HepG2 (cell line): Measurements from ENCODE around the gene ARHGAP26. TPM values are rescaled to one million over a fixed set of nuclear protein-coding genes. Genes with fewer than 3 reads are reported as not detected.

Experiments
- ETV5 ChIP-seq: IDR thresholded peaks from 2 replicates; pipeline ENCODE4 v1.6.1; 2018; ENCODE audit warnings: missing biosample characterization, missing genetic modification reagents, inconsistent platforms, borderline replicate concordance
- IRF2 ChIP-seq: IDR thresholded peaks from 2 replicates; pipeline ENCODE4 v1.6.1; 2018; ENCODE audit warnings: missing genetic modification reagents, missing compliant biosample characterization
- PHF21A ChIP-seq: sonication (generic); formaldehyde crosslinking; IDR thresholded peaks from 2 replicates; pipeline ENCODE4 v1.5.0; 2020; ENCODE audit warnings: mild to moderate bottlenecking, missing genetic modification reagents
- RARA ChIP-seq: IDR thresholded peaks from 2 replicates; pipeline ENCODE4 v1.6.1; 2016; ENCODE audit warnings: missing genetic modification reagents, missing compliant biosample characterization
- REST ChIP-seq, 2 experiments: IDR thresholded peaks; 2 replicates each; pipeline ENCODE4 v1.6.1; 2011 to 2012; ENCODE audit warnings: low read length in 2 of 2, borderline replicate concordance in 1 of 2, low read depth in 1 of 2, mild to moderate bottlenecking in 1 of 2, moderate library complexity in 1 of 2
- RXRB ChIP-seq: IDR thresholded peaks from 2 replicates; pipeline ENCODE4 v1.6.1; 2016; ENCODE audit warnings: borderline replicate concordance, missing genetic modification reagents, missing compliant biosample characterization
- TBL1XR1 ChIP-seq: fragments of 150-350 bp; IDR thresholded peaks from 2 replicates; pipeline ENCODE4 v1.6.1; 2014; ENCODE audit warnings: borderline replicate concordance, low read length; ENCODE audit not compliant: partially characterized antibody
- TCF7 ChIP-seq: sonication (generic); IDR thresholded peaks from 2 replicates; pipeline ENCODE4 v1.6.1; 2016; ENCODE audit warnings: antibody characterized with exemption, low read depth
- ZBTB3 ChIP-seq: sonication (generic); formaldehyde crosslinking; IDR thresholded peaks from 2 replicates; pipeline ENCODE4 v1.4.0; 2020; ENCODE audit warnings: low read depth, mild to moderate bottlenecking, moderate library complexity, missing genetic modification reagents, borderline replicate concordance
- ZNF326 ChIP-seq: sonication (generic); formaldehyde crosslinking; IDR thresholded peaks from 2 replicates; pipeline ENCODE4 v1.4.0; 2020; ENCODE audit warnings: missing genetic modification reagents, borderline replicate concordance
- ZNF720 ChIP-seq: sonication (generic); formaldehyde crosslinking; IDR thresholded peaks from 2 replicates; pipeline ENCODE4 v1.4.0; 2020; ENCODE audit warnings: missing genetic modification reagents
- polyA plus RNA-seq, 8 experiments: library from polyadenylated mRNA; depleted of rRNA in 3 of 8; stranded (reverse) in 7 of 8; unstranded in 1 of 8; fragments of >200 nt; fragmentation: Illumina TruSeq in 4 of 8; extraction: Trizol in 4 of 8; gene quantifications; 2 replicates each; pipeline versions ENCODE4 v1.2.1 to v1.2.3, GENCODE V29; 2011 to 2016; ENCODE audit warnings: low read depth in 4 of 8, missing spikeins in 1 of 8, mixed read lengths in 1 of 8; ENCODE audit not compliant: insufficient read depth in 1 of 8
- total RNA-seq, 5 experiments: library from RNA; depleted of rRNA; stranded (reverse); fragments of >200 nt; fragmentation: Illumina TruSeq; extraction: Trizol; gene quantifications; 2 replicates each; pipeline ENCODE4 v1.2.3, GENCODE V29; 2016; ENCODE audit warnings: low read depth in 1 of 5
- TF ChIP-seq, protein P1 (sequence below): sonication (generic); formaldehyde crosslinking; IDR thresholded peaks from 2 replicates; pipeline ENCODE4 v1.4.0; 2020; ENCODE audit warnings: low read depth, mild to moderate bottlenecking, missing genetic modification reagents
- TF ChIP-seq, protein P2 (sequence below): sonication (generic); IDR thresholded peaks from 2 replicates; pipeline ENCODE4 v1.6.1; 2016; ENCODE audit warnings: low read depth, borderline replicate concordance
- TF ChIP-seq, protein P3 (sequence below): sonication (generic); formaldehyde crosslinking; IDR thresholded peaks from 2 replicates; pipeline ENCODE4 v1.8.0; 2023; ENCODE audit warnings: mild to moderate bottlenecking, missing genetic modification reagents
- TF ChIP-seq, protein P4 (sequence below): sonication (generic); formaldehyde crosslinking; IDR thresholded peaks from 2 replicates; pipeline ENCODE4 v1.9.0; 2021; ENCODE audit warnings: missing genetic modification reagents, mild to moderate bottlenecking, borderline replicate concordance
- TF ChIP-seq, protein P5 (sequence below): sonication (generic); formaldehyde crosslinking; conservative IDR thresholded peaks from 2 replicates; pipeline ENCODE4 v1.4.0; 2020; ENCODE audit warnings: mild to moderate bottlenecking, missing genetic modification reagents, moderate library complexity

Gene ARHGAP26
- total and polyA plus RNA-seq, 2 of the 13 experiments (the other 11 are each of a cell fraction or from before 2014, with no cell fraction given) = 9.6 to 18.2 TPM

- TF ChIP-seq REST (IDR thresholded peaks at IDR 0.05; ENCODE audit: borderline replicate concordance in 1 of 2, low read depth in 1 of 2, low read length in 2 of 2) = 0 out of 4 replicates have a peak, but pooled peaks of 1 of the 2 experiments have one; percentile 26
- TF ChIP-seq TCF7 = peak; percentile 72
- TF ChIP-seq, protein P1, sequence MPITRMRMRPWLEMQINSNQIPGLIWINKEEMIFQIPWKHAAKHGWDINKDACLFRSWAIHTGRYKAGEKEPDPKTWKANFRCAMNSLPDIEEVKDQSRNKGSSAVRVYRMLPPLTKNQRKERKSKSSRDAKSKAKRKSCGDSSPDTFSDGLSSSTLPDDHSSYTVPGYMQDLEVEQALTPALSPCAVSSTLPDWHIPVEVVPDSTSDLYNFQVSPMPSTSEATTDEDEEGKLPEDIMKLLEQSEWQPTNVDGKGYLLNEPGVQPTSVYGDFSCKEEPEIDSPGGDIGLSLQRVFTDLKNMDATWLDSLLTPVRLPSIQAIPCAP (CRISPR knock-in tag) = no peak
- TF ChIP-seq PHF21A (CRISPR knock-in tag) = peak; percentile 68
- no peak for TF ChIP-seq ZBTB3 (CRISPR knock-in tag)
- TF ChIP-seq RARA = peak; percentile 87
- TF ChIP-seq, protein P2, sequence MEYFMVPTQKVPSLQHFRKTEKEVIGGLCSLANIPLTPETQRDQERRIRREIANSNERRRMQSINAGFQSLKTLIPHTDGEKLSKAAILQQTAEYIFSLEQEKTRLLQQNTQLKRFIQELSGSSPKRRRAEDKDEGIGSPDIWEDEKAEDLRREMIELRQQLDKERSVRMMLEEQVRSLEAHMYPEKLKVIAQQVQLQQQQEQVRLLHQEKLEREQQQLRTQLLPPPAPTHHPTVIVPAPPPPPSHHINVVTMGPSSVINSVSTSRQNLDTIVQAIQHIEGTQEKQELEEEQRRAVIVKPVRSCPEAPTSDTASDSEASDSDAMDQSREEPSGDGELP = no peak
- TF ChIP-seq ZNF326 (CRISPR knock-in tag) = no peak
- TF ChIP-seq IRF2 (CRISPR knock-in tag) = no peak
- TF ChIP-seq RXRB (CRISPR knock-in tag) = peak; percentile 97
- TF ChIP-seq ZNF720 = no peak
- peak; percentile 17 for TF ChIP-seq TBL1XR1
- TF ChIP-seq, protein P3, sequence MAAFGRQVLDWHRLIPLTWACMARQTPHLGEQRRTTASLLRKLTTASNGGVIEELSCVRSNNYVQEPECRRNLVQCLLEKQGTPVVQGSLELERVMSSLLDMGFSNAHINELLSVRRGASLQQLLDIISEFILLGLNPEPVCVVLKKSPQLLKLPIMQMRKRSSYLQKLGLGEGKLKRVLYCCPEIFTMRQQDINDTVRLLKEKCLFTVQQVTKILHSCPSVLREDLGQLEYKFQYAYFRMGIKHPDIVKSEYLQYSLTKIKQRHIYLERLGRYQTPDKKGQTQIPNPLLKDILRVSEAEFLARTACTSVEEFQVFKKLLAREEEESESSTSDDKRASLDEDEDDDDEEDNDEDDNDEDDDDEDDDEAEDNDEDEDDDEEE (CRISPR knock-in tag) = no peak
- TF ChIP-seq ETV5 (CRISPR knock-in tag) = peak; percentile 50; the same call in 1 of the 2 replicates
- TF ChIP-seq, protein P4, sequence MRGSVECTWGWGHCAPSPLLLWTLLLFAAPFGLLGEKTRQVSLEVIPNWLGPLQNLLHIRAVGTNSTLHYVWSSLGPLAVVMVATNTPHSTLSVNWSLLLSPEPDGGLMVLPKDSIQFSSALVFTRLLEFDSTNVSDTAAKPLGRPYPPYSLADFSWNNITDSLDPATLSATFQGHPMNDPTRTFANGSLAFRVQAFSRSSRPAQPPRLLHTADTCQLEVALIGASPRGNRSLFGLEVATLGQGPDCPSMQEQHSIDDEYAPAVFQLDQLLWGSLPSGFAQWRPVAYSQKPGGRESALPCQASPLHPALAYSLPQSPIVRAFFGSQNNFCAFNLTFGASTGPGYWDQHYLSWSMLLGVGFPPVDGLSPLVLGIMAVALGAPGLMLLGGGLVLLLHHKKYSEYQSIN (CRISPR knock-in tag) = no peak
- TF ChIP-seq, protein P5, sequence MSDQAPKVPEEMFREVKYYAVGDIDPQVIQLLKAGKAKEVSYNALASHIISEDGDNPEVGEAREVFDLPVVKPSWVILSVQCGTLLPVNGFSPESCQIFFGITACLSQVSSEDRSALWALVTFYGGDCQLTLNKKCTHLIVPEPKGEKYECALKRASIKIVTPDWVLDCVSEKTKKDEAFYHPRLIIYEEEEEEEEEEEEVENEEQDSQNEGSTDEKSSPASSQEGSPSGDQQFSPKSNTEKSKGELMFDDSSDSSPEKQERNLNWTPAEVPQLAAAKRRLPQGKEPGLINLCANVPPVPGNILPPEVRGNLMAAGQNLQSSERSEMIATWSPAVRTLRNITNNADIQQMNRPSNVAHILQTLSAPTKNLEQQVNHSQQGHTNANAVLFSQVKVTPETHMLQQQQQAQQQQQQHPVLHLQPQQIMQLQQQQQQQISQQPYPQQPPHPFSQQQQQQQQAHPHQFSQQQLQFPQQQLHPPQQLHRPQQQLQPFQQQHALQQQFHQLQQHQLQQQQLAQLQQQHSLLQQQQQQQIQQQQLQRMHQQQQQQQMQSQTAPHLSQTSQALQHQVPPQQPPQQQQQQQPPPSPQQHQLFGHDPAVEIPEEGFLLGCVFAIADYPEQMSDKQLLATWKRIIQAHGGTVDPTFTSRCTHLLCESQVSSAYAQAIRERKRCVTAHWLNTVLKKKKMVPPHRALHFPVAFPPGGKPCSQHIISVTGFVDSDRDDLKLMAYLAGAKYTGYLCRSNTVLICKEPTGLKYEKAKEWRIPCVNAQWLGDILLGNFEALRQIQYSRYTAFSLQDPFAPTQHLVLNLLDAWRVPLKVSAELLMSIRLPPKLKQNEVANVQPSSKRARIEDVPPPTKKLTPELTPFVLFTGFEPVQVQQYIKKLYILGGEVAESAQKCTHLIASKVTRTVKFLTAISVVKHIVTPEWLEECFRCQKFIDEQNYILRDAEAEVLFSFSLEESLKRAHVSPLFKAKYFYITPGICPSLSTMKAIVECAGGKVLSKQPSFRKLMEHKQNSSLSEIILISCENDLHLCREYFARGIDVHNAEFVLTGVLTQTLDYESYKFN (CRISPR knock-in tag) = peak; percentile 95
Measured at GRCh38 chr5:142833517-142834449, 63.6 kb downstream of the ARHGAP26 start (continued).
